ENCODE measurements around the gene NAP1L1.

NAP1L1 gene

GRCh38 chr12:76117751-76118150, 33.3 kb upstream of the NAP1L1 start:
- no peak overlapping the region for H3K4me3 ChIP-seq (ENCODE audit: low read depth, low read length)
- no peak for TF ChIP-seq CTCF (IDR thresholded peaks at IDR 0.05; ENCODE audit: low read depth, low read length, missing control alignments)
- no peak for DNase-seq (ENCODE audit: low read depth)
- in situ Hi-C loops (cut with HindIII; ENCODE audit: low sequenced_read_pairs): no loop called here

- in situ Hi-C loops (cut with HindIII; ENCODE audit: low sequenced_read_pairs): no loop called here
These were observed 32.7 kb upstream of the NAP1L1 start for GRCh38 chr12:76117067-76117691.

GRCh38 chr12:76113800-76114757, 29.6 kb upstream of the NAP1L1 start:
- H3K4me3 ChIP-seq (ENCODE audit: low read depth, low read length): no peak overlapping the region
- in situ Hi-C loops (cut with HindIII; ENCODE audit: low sequenced_read_pairs): no loop called here
- no peak for DNase-seq (ENCODE audit: low read depth)
- TF ChIP-seq CTCF (IDR thresholded peaks at IDR 0.05; ENCODE audit: low read depth, low read length, missing control alignments): no peak

More at GRCh38 chr12:76117067-76117691, 32.7 kb upstream of the NAP1L1 start:
- TF ChIP-seq CTCF (IDR thresholded peaks at IDR 0.05; ENCODE audit: low read depth, low read length, missing control alignments): no peak
- no peak for DNase-seq (ENCODE audit: low read depth)
- H3K4me3 ChIP-seq (ENCODE audit: low read depth, low read length): no peak overlapping the region

GRCh38 chr12:76111209-76111749, 26.8 kb upstream of the NAP1L1 start:
- no peak for DNase-seq (ENCODE audit: low read depth)
- no peak overlapping the region for H3K4me3 ChIP-seq (ENCODE audit: low read depth, low read length)
- no peak for TF ChIP-seq CTCF (IDR thresholded peaks at IDR 0.05; ENCODE audit: low read depth, low read length, missing control alignments)
- in situ Hi-C loops (cut with HindIII; ENCODE audit: low sequenced_read_pairs): no loop called here

- no peak overlapping the region for H3K4me3 ChIP-seq (ENCODE audit: low read depth, low read length)
- in situ Hi-C loops (cut with HindIII; ENCODE audit: low sequenced_read_pairs): no loop called here
- TF ChIP-seq CTCF (IDR thresholded peaks at IDR 0.05; ENCODE audit: low read depth, low read length, missing control alignments): no peak
- no peak for DNase-seq (ENCODE audit: low read depth)
These were observed 25.4 kb upstream of the NAP1L1 start for GRCh38 chr12:76109879-76110278.

GRCh38 chr12:76108356-76108755, 23.9 kb upstream of the NAP1L1 start:
- in situ Hi-C loops (cut with HindIII; ENCODE audit: low sequenced_read_pairs): no loop called here
- H3K4me3 ChIP-seq (ENCODE audit: low read depth, low read length): no peak overlapping the region
- TF ChIP-seq CTCF (IDR thresholded peaks at IDR 0.05; ENCODE audit: low read depth, low read length, missing control alignments): no peak
- no peak for DNase-seq (ENCODE audit: low read depth)
